HPDE6-E6E7 (cell line): ENCODE results near the gene PRSS3.
"Not testable (repeated sequence)": the region's sequence is repeated elsewhere in the genome, so short reads cannot be mapped to it uniquely, and the experiment has no call there.

Experiments
- DNase-seq: peaks from one replicate; pipeline ENCODE4 v3.0.0; 2011; ENCODE audit warnings: missing footprints; ENCODE audit errors: extremely low spot score

Gene PRSS3

DNA sequence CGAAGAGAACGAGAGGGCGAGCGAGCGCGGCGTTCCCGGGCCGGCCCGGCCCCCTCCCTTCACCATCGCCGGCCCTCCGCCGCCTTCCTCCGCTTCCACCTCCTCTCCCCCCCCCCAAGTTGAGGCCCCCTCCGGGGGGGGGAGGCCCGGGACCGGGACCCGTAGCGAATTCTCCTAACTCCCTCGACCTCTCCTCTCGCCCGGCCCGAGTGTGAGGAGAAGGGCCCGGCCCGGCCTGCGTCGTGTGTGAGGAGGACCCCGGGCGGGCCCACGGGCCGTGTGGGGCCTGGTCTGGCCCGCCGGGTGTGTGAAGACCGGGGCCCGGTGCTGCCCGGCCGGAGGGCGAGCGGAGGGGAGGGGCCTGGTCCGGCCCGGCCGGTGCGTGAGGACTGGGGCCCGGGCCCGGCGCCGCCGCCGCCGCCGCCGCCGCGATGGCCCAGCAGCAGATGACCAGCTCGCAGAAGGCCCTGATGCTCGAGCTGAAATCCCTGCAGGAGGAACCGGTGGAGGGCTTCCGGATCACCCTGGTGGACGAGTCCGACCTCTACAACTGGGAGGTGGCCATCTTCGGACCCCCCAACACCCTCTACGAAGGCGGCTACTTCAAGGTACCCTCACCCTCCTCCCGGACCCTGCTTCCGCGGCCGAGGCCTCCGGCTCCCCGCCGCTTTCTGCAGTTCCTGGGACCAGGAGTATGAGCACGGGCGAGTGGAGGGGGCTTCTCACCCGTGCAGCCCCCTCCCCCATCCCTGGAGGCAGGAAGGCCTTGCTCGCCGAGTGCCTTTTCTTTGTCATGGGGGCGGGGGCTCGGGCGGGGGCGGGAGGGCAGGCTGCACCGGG, 22.2 kb downstream of the PRSS3 start:
- DNase-seq: peak; percentile 53

DNA sequence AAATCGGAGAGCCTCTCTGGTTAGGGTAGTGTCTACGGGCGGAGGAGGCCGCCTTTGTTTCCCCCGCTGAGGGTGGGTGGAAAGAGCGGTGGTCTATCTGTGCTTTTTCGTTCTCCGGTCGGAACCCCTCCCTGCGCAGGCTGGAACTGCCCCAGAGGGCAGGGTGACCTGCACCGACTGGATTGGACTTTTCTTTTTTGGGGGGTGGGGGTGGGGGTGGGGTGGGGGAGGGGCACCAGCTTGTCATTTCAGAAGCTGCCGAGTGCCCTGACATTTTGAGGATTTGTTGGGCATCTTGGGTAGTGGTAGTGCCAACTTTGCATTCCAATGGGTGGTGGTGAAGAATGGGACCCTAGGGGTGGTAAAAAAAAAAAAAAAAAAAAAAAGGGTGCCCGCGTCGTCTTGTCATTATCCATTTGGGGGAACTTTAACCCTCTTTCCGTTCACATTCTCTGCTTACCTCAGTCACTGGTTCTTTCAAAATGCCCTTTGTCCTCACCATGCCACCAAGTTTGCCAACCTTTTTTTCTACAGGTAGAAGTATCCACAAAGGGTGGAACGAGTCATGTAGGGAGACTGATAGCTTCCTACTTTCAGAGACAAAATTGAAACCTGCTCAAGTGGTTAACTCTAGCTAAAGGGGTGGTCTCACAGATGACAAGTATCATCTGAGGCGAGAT, 22.9 kb downstream of the PRSS3 start:
- DNase-seq: no peak

DNA sequence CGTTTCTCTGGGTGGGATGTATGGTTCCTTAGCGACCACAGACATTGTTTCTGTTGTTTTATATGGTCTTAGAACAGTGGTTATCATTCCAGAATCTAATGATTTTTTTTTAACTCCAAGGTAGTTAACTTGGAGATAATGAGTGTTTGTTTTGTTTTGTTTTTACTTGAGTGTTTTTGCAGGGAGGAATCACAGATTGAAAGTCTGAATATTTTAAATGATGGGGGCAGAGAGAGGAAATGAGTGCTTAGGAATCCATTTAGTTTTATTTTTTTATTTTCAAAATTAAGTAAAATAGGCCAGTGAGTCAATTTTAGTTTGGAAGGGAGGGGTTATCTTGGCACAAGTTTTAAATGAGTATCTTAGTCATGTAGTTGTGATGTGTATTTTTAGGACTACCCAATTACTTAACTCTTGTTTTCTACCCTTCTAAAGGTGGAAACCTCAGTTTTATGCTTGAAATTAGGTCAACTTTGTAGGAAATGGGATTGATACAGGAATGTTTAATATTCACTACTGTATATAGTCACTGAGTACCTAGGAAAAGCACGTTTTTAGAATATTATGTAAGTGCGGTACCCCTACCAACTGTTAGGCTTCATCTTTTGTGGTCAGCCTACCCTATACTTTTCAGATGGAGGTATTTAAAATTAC, 23.6 kb downstream of the PRSS3 start:
- no peak for DNase-seq

DNA sequence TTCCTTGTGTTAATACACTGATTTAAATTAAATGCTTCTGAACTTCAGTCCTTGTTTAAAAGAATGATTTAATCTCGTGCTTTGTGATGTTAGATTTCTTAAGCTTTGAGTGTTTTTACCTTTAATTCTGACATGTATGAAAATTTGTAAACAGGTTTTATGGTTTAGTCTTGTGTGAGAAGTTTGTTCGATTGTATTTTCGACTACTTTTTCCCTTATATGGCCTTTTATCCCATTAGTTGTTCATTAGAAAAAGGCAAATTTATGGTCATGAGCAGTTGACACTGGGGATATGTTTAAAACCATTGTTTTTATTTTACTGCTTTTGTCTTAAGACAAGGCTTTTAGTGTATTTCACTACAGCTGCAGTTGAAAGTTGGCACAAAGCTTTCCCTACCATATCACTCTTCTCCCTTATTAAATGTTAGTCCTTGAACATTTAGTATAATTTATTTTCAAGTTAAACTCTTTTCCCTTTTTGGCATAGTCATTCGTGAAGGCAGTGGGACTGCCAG, 24.9 kb downstream of the PRSS3 start:
- no peak for DNase-seq

DNA sequence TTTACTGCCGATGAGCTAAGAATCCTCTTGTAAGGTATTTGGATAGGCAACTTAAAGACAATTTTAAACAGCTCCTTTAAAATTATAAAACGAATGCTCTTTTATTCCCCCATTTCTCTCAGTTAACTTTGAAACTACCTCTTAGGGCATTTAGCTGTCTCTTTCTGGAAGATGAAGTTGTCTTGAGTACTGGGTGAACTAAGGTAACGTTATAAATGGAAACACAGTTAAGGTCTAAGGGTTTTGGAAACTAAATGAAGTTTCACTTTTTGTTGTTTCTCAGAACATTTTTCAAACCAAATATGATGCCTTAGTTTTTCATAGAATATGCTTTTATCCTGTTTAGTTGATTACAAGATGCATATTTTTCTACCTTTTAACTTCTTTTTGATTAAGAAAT, 28.4 kb downstream of the PRSS3 start:
- DNase-seq: no peak

DNA sequence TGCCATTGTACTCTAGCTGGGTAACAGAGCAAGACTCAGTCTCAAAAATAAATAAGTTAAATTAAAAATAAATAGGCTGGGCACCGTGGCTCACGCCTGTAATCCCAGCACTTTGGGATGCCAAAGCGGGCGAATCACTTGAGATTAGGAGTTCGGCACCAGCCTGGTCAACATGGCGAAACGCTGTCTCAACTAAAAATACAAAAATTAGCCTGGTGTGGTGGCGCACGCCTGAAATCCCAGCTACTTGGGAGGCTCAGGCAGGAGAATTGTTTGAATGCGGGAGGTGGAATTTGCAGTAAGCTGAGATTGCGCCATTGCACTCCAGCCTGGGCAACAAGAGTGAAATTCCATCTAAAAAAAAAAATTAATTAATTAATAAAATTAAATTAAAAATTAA, 31.9 kb downstream of the PRSS3 start:
- DNase-seq: not testable (repeated sequence)

DNA sequence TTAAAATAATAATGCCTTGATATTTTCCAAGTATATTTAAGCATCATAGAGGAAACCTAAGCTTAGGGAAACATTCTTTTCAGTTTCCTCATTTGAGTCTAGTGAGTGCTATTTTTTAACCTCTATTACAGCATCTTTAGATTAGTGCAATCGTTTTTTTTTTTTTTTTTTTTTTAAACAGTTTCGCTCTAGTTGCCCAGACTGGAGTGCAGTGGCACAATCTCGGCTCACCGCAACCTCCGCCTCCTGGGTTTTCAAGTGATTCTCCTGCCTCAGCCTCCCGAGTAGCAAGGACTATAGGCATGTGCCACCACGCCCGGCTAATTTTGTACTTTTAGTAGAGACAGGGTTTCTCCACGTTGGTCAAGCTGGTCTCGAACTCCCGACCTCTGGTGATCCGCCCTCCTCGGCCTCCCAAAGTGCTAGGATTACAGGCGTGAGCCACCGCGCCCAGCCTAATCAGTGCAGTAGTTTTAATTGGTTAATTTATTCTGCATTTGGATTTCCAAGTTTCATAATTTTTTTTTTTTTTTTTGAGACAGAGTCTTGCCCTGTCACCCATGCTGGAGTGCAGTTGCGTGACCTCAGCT, 34.4 kb downstream of the PRSS3 start:
- DNase-seq: not testable (repeated sequence)

DNA sequence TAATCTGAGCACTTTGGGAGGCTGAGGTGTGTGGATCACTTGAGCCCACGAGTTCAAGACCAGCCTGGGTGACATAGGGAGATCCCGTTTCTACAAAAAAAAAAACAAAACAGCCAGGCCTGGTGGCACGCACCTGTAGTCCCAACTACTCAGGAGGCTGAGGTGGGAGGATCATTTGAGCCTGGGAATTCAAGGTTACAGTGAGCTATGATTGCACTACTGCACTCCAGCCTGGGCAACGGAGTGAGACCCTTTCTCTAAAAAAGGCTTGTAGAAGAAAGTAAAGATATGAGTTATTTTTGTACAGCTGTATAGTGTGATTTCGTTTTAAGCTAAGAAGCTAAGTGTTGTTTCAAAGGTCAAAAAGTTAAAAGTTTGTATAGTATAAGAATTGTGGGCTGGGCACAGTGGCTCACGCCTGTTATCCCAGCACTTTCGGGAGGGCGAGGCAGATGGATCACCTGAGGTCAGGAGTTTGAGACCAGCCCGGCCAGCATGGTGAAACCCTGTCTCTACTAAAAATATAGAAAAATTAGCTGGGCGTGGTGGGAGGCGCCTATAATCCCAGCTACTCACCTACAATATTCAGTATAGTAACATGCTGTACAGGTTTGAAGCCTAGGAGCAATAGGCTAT, 40.4 kb downstream of the PRSS3 start:
- DNase-seq: no peak

DNA sequence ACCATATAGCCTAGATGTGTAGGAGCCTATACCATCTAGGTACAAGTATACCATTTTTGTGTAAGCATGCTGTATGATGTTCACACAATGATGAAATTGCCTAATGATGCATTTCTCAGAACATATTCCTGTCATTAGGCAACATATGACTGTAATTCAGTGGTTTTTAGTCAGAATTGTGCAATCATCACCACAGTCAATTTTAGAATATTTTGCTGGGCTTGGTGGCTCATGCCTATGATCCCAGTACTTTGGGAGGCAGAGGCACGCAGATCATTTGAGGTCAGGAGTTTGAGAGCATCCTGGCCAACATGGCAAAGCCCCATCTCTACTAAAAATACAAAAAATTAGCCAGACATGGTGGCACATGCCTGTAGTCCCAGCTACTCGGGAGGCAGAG, 40.9 kb downstream of the PRSS3 start:
- not testable (repeated sequence) for DNase-seq

DNA sequence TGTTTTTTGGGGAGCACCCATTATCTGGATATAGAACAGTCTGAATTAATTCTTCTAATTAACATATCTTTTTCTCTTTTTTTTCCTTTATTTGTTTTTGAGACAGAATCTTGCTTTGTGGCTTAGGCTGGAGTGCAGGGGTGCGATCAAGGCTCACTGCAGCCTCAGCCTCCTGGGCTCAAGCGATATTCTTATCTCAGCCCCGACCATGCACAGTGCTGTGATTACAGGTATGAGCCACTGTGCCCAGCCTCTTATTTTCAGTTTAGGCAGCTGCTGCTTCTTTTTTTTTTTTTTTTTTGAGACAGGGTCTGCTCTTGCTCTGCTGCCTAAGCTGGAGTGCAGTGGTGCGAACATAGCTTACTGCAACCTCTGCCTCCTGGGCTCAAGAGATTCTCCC, 41.8 kb downstream of the PRSS3 start:
- no peak for DNase-seq

DNA sequence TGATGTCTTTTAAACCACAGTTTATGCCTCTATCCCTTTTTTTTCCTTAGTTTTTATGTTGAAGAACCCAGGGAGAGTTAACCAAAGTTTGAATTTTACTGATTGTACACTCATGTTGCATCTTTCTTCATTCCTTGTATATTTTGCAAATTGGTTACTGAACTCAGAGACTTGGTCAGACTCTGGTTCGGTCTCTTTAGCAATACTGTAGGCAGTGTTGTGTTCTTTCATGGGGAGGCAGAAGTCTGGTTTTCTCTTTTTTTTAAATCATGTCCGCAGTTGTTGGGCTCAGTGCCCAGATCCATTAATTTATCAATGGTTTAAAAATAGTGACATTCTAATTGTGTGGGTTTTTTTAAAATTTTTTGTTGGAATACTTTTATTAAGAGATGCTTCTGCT, 45.0 kb downstream of the PRSS3 start:
- DNase-seq: no peak

DNA sequence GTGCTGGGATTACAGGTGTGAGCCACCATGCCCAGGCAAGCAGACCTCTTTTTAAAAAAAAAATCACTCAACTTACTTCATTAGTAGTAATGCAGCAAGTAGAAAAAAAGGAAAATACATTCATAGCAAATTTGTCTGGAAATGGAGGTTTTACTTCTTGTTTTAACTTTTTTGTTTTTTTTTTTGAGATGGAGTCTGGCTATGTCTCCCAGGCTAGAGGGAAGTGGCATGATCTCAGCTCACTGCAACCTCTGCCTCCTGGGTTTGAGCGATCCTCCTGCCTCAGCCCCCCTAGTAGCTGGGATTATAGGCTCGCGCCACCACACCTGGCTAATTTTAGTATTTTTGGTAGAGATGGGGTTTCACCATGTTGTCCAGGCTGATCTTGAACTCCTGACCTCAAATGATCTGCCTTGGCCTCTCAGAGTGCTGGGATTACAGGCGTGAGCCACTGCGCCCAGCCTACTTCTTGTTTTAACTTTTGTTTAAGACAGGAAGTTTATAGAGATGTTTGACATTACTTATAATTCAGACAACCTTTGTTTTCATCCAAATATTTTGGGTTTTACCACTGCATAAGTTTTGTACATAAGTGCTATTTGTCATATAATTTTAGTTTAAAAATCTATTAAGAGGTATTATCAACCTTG, 48.1 kb downstream of the PRSS3 start:
- no peak for DNase-seq

DNA sequence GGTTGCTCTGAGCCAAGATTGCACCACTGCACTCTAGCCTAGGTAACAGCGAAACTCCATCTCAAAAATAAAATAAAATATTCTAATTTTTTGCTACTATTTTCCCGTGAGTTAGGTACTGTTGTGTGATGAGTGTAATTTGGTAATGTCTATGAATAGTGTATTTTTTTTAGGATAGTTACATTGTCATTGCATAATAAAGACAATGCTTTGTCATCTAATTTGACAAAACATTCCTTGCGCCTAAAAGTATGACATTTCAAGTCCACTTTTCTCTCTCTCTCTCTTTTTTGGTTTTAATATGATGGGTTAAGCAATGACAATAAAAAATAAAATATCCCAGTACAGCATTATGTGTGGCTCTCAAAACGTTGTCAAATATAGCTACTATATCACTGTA, 50.9 kb downstream of the PRSS3 start:
- no peak for DNase-seq

DNA sequence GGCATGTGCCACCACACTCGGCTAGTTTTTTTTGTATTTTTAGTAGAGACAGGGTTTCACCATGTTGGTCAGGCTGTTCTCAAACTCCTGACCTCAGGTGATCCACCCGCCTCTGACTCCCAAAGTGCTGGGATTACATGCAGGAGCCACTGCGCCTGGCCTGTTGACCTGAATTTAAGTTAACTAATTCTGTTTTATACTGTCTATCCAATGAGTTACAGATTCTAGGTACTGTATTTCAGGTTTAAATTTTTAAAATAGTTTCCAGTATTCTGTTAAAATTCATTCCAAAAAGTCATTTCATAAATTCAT, 52.5 kb downstream of the PRSS3 start:
- DNase-seq: not testable (repeated sequence)
